Ureter (tissue), 1 donor: Measurements from ENCODE around the gene WNT9B. TPM values are rescaled to one million over a fixed set of nuclear protein-coding genes. Genes with fewer than 3 reads are reported as not detected.

ENCODE experiments used
- DNase-seq: peaks from one replicate; pipeline ENCODE4 v3.0.0-alpha.2; 2020; ENCODE audit warnings: low spot score
- total RNA-seq: library from RNA; stranded (reverse); gene quantifications from one replicate; pipeline ENCODE4 v1.2.4, GENCODE V29; 2023
- donor health status: DM: yes; HTN: yes; CAD: no.

WNT9B gene
- total RNA-seq, 1 donor from 2014 or later: 1.1 TPM

- no peak for DNase-seq
Observed at GRCh38 chr17:46881015-46881414, 29.6 kb downstream of the WNT9B start.

- no peak for DNase-seq
Observed at GRCh38 chr17:46882666-46883065, 31.3 kb downstream of the WNT9B start.

- no peak for DNase-seq
Observed at GRCh38 chr17:46883871-46884520, 32.6 kb downstream of the WNT9B start.

DNA sequence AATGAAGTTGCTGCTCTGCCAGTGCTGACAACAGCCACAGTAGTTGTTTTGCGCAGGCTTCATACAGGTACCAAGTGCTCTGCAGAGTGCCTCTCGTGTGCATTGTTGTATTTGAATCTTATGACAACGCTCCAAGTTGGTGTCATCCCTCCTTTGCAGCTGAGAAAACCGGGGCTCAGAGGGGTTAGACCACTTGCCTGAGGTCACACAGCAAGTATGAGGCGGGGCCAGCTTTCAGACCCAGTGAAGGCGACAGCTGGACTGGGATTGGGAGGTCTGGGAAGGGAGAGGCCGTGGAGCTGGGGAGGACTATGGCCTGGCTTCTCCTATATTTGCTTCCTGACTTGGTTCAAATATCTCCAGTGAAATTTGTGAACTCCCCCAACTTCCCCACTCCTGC, 33.2 kb downstream of the WNT9B start:
- no peak for DNase-seq

GRCh38 chr17:46885415-46886309, 34.3 kb downstream of the WNT9B start:
- no peak for DNase-seq

- no peak for DNase-seq
Observed at GRCh38 chr17:46886310-46886663, 34.9 kb downstream of the WNT9B start.

DNA sequence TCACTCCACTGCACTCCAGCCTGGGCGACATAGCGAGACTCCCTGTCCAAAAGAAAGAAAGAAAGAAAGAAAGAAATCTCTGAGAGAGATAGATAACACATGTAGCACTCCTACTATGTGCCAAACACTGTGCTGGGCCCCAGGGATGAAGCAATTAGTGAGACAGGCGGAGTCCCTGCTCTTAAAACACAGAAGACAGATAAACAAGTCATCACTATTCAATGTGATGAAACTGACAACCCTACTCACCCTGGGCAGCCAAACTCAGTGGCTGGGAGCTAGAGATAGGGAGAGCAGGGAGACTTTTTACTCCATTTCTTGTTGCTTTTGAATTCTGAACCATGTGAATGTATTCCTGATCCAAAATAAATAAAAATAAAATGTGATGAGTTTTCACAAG, 36.3 kb downstream of the WNT9B start:
- no peak for DNase-seq

GRCh38 chr17:46888727-46889126, 37.3 kb downstream of the WNT9B start:
- no peak for DNase-seq

GRCh38 chr17:46889519-46889918, 38.1 kb downstream of the WNT9B start:
- DNase-seq: no peak

GRCh38 chr17:46889992-46890564, 38.7 kb downstream of the WNT9B start:
- no peak for DNase-seq

- no peak for DNase-seq
Observed at GRCh38 chr17:46890638-46891037, 39.3 kb downstream of the WNT9B start.

- no peak for DNase-seq
Observed at GRCh38 chr17:46892192-46892703, 40.9 kb downstream of the WNT9B start.

DNA sequence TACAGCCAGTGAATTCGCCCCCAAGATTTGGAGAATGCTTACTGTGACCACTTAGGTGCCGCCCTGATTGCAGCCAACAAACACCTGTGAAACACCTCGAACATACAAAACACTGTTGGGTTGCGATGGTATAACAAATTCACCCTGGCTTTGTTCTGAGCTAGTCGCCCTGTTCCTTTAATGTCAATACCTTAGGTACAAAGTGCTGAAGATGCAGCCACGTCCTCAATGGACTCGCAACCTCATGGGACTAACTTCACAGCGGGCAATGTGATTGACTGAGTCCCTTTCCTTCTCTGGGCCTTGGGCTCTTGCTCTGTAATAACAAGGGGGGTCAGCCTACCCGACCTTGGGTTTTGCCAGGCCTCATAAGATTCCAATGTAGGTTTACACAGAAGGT, 42.6 kb downstream of the WNT9B start:
- no peak for DNase-seq

DNA sequence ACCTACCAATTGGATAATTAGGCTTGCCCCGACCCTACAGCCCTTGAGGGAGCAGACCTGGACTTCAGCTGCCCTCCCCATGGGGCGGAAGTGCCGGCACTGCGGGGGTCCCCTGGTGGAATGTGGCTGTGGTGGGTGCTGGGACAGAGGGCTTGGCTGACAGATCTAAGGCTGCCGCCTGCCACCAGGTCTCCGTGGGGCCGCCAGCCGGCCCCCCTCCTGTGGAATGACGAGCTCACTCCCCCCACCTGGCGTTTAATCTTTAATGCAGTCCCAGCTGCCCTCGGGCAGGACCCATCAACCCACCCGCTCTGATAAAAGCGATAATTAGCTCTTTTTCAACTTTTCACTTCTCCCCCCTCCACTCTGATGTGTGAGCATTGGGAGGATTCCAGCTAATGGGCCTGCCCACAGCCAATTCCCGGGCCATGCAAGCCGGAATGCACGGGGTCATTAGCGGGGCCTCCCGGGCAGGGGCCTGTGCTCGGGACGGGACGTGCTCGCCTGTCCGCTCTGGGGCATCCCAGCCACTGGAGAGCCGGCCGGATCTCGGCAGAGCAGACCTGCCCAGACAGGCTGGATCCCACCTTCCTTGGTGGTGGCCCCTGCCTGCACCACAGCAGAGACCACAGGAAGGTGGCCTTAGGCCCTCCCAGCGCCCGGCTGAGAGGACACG, 43.2 kb downstream of the WNT9B start:
- DNase-seq: no peak

GRCh38 chr17:46895171-46895570, 43.8 kb downstream of the WNT9B start:
- no peak for DNase-seq

DNA sequence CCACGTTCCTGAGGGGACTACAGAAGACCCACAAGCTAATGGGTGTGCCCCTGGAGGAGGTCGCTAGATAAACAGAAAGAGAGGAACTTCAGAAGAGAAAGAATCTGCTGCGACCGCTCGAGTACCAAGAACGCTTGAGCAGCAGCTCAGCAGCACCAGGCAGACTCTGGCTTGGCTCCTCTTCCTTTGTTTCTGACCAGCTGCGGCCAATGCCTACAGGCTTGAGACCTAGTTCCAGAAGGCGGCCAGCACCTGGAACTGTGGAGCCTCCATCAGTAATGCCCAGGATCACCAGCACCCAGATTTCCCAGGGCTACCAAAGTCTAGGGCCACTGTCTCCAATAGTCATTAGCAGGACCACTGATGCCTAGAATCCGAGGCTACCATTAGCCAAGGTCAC, 45.6 kb downstream of the WNT9B start:
- DNase-seq: no peak

DNA sequence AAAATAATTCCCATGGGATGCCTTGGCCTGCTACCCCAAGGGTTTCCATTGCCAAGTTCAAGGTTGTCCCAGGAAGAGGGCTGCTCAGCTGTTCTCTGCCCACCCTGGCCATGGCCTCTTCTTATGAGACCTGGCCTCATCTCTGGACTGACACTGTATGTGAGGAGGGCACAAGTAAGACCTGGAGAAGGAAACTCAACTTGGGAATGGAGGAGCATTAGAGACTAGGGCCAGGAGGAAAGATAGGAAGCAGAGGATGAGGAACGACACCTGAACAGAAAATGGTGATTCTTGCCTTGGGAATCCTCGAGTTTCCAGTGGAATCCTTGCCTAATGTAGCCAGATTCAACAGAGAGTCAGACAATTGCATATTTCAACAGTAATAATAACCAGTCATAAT, 47.0 kb downstream of the WNT9B start:
- DNase-seq: no peak

DNA sequence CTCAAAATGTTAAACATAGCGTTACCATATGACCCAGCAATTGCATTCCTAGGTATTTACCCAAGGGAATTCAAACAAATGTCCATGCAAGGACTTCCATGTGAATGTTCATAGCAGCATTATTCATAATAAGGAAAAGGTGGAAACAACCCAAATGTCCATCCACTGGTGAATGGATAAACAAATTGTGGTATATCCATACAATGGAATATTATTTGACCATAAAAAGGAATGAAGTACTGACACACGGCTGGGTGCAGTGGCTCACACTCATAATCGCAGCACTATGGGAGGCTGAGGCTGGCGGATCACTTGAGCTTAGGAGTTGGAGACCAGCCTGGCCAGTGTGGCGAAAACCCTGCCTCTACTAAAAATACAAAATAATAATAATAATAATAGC, 47.5 kb downstream of the WNT9B start:
- no peak for DNase-seq

DNA sequence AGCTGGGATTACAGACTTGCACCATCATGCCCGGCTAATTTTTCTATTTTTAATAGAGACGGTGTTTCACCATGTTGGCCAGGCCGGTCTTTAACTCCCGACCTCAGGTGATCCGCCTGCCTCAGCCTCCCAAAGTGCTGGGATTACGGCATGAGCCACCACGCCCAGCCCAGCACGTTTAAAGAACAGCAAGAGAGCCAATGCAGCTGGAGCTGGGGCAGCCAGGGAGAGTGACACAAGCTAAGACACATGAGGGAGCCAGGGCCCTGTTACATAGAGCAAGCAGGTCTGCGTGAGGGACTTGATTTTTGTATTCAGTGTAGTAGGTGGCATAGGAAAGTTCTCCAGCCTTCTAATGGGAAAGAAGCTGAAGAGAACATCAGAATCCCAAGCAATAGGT, 49.9 kb downstream of the WNT9B start:
- DNase-seq: no peak

DNA sequence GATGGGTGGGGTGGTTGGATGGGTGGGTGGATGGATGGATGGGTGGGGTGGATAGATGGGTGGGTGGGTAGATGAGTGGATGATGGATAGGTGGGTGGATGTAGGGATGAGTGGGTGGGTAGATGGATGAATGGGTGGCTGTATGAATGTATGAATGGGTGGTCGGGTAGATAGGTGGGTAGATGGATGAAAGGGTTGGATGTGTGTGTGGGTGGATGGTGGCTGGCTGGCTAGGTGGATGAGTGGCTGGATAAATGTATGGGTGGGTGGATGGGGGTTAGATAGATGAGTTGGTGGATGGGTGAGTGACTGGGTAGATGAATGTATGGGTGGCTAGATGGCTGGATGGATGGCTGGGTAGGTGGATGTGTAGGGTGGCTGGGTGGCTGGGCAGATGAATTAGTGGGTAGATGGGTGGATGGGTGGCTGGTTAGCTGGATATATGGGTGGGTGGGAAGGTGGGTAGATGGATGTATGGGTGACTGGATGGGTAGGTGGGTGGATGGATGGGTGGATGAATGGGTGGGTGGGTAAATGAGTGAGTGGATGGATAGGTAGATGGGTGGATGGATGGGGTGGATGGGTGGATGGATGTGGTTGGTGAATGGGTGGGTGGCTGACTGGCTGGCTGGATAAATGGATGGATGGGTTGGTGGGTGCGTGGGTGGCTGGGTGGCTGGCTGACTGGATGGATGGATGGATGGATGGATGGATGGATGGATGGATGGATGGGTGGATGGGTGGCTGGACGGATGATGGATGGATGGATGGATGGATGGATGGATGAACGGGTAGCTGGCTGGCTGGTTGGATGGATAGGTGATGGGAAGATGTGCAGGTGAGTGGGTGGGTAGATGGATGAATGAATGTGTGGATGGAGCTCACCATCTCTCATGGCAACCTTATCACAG, 52.6 kb downstream of the WNT9B start:
- no peak for DNase-seq

DNA sequence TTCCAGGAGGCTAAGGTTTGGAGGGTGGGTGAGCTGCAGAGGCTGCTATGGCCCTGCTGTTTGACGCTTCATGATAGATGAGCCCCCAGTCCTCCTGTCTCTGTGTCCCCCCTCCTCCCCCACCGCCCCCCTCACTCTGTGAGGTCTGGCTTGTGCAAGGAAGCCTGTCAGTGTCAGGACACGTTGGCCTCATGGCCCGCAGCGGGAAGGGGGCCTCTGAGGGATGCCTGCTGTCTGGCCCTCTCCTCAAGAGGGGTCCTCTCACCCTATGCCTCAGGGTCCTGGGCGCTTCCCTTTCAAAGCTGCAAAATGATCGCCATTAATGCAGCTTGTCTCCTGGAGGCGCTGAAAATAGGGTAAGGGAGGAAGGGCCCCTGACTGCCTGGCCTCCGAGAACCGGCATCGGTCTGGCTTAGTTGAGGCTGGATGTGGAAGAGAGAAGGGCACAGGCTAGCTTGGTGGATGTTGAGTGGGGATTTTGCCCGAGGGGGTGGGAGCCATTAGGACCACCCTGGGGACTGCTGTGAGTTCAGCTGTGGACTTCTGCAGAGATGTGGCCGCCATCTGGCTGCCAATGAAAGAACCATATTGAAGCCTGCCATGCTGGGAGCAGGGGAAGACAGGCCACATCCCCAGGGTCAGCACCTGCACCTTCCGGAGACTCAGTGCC, 56.8 kb downstream of the WNT9B start:
- no peak for DNase-seq
